ENCODE results near the gene THBS1. TPM values are rescaled to one million over a fixed set of nuclear protein-coding genes. Genes with fewer than 3 reads are reported as not detected.

THBS1 gene
- total RNA-seq, 2 experiments from 2014 or later: 5.4 to 6.0 TPM

DNA sequence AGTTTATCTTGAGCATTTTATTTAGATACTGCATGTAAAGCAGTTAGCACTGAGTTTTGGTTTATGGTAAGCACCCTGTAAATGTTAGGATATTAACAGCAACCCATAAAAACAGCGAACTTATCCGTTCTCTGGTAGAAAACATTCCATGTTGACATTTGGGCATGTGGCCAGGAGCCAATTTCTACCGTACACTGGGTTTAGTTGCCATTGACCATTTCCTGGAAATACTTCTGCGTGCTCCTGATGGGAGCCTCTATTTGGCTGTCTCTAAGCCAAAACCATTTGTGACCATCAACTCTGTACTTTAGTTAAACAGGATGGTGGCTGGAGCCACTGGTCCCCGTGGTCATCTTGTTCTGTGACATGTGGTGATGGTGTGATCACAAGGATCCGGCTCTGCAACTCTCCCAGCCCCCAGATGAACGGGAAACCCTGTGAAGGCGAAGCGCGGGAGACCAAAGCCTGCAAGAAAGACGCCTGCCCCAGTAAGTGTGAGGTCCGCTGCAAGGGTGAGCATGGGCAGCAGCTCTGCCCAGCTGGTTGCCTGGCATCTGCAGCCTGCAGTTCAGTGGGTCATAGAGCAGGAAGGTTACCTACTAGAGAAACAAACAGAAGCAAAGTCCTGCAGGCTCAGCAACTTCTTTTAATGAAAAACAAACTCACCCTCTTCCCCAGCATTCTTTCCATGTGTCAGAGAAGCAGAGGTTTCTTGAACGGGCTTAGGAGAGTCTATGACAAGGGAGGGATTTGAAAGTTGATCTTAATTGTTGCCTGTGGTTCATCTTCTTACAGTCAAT, 7.1 kb downstream of the THBS1 start:
- Mint-ChIP-seq H3K36me3 (no peaks in the 10 kb centered on the region), H3K4me1 (peaks cover 8% of the 10 kb centered on the region), H3K27ac (no peak overlapping the region), H3K27me3 (peaks cover 7% of the 10 kb centered on the region), H3K4me3 (no peak overlapping the region), H3K9me3 (no peaks in the 10 kb centered on the region)
- POLR2A ChIA-PET: no interaction called here
- no peak for DNase-seq
- ATAC-seq (ENCODE audit: low read depth): no peak

DNA sequence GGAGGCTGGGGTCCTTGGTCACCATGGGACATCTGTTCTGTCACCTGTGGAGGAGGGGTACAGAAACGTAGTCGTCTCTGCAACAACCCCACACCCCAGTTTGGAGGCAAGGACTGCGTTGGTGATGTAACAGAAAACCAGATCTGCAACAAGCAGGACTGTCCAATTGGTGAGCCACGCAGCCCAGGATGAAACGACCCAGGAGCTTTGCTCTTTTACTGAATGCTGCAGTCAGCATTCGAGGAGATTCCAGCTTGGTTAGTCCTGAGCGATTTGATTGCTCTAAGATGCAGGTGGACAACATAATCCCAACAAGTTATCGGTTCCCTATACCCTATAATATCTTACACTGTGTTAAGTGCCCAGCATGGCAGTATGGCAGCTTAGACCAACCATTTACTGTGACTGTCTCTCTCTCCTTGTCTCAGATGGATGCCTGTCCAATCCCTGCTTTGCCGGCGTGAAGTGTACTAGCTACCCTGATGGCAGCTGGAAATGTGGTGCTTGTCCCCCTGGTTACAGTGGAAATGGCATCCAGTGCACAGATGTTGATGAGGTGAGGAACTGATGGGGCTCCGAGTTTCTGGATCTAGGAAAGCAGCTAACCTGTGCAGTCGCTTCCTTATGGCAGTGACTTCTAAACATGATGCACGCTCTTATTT, 7.8 kb downstream of the THBS1 start:
- POLR2A ChIA-PET: no interaction called here
- Mint-ChIP-seq H3K27me3 (peaks cover 5% of the 10 kb centered on the region), H3K4me3 (no peak overlapping the region), H3K4me1 (peaks cover 6% of the 10 kb centered on the region), H3K36me3 (no peaks in the 10 kb centered on the region), H3K9me3 (no peaks in the 10 kb centered on the region), H3K27ac (no peak overlapping the region)
- ATAC-seq (ENCODE audit: low read depth): no peak
- no peak for DNase-seq

DNA sequence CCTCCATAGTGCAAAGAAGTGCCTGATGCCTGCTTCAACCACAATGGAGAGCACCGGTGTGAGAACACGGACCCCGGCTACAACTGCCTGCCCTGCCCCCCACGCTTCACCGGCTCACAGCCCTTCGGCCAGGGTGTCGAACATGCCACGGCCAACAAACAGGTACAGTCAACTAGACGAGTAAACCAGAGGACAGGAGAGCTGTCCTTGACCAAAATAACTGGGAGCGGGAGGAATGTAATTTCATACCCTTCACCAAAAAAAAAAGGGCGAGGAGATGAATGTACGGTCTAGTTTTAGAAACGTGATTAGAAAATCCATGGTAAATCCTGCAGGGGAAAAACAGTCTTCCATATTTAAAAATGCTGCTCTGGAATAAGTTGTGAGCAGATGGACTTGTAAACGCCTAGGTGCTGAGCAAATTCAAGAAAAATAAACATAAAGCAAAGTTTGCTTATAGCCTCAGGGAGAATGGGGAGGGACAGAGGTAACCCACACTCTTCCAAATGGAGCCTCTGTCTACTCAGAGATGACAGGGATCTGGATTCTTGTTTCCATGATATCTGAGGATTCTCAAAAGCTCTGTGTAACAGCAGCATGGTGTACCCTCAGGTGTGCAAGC, 8.4 kb downstream of the THBS1 start:
- Mint-ChIP-seq H3K27ac (no peak overlapping the region), H3K4me3 (no peak overlapping the region), H3K36me3 (no peaks in the 10 kb centered on the region), H3K4me1 (peaks cover 8% of the 10 kb centered on the region), H3K9me3 (no peaks in the 10 kb centered on the region), H3K27me3 (peaks cover 5% of the 10 kb centered on the region)
- DNase-seq (no peak), ATAC-seq (ENCODE audit: low read depth) (no peak)
- POLR2A ChIA-PET: no interaction called here

DNA sequence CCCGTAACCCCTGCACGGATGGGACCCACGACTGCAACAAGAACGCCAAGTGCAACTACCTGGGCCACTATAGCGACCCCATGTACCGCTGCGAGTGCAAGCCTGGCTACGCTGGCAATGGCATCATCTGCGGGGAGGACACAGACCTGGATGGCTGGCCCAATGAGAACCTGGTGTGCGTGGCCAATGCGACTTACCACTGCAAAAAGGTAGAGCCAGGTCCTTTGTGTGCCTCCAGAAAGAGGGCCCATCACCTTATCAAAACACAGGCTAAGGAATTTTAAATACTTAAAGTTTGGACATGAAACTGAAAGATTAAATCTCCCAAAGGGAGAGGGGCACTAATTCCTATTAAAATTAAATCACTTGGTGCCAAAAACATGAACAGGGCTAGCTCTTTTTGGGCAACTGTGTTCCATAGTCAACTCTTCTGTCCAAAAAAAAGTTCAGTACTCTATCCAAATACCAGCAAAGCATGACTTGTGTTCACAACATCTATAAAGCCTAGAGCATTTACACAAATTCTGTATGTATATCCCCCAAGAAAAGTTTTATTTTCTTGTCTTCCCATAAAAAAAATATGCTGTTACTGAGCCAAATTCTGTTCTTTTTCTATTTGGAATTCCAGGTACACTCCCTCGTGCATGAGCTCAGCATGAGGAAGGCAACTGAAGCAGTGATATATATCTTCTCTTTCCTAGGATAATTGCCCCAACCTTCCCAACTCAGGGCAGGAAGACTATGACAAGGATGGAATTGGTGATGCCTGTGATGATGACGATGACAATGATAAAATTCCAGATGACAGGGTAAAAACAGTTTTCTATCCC, 9.2 kb downstream of the THBS1 start:
- peaks cover 7% of the 10 kb centered on the region for H3K4me1 Mint-ChIP-seq
- H3K36me3 Mint-ChIP-seq: no peaks in the 10 kb centered on the region
- ATAC-seq (ENCODE audit: low read depth) (no peak), DNase-seq (no peak)
- no peak overlapping the region for H3K27ac Mint-ChIP-seq
- H3K9me3 Mint-ChIP-seq: no peaks in the 10 kb centered on the region
- no peak overlapping the region for H3K4me3 Mint-ChIP-seq
- peaks cover 1% of the 10 kb centered on the region for H3K27me3 Mint-ChIP-seq
- POLR2A ChIA-PET: no interaction called here

DNA sequence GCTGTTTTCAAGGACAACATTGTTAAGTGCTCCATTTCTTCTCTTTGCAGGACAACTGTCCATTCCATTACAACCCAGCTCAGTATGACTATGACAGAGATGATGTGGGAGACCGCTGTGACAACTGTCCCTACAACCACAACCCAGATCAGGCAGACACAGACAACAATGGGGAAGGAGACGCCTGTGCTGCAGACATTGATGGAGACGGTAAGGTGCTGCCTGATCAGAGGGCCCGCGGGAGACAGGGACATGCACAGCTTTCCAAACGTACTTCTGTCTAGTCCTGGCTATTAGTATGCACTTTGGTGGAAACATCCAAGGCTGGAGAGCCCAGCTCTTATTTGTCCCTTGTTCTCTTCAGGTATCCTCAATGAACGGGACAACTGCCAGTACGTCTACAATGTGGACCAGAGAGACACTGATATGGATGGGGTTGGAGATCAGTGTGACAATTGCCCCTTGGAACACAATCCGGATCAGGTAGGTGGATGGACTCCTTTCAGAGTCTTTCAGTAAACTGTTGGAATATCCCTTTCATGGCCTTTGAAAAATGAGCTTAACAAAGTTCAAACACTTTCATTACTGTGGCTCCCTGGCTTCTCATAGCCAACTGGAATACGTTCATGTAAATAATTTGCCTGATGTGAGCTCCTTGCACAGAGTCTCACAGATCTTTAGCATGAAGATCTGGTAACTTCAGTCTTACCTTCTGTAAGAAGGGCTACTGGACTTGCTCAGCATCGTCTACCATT, 10.4 kb downstream of the THBS1 start:
- H3K27me3 Mint-ChIP-seq: no peaks in the 10 kb centered on the region
- POLR2A ChIA-PET: no interaction called here

DNA sequence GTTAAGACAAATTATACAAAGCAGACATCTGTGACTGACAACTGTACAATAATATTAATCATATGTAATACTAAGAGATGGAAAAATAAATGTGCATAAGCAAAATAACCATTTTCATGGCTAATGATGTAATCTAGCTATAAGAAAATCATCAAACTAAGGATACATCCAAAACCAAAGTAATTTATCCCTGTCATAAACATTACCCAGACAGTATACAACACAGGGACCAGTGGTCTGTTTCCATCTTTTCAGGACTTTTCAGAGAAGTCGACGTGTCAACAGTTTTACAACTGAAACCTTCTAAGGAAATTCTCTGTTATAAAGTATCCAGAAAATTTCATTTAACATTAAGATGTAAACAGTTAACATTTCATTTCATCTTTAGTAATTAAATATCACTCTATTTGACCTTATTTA, 11.0 kb downstream of the THBS1 start:
- Mint-ChIP-seq H3K27me3 (no peaks in the 10 kb centered on the region), H3K9me3 (no peaks in the 10 kb centered on the region), H3K4me3 (no peak overlapping the region), H3K4me1 (peaks cover 2% of the 10 kb centered on the region), H3K27ac (no peak overlapping the region), H3K36me3 (no peaks in the 10 kb centered on the region)
- ATAC-seq (ENCODE audit: low read depth) (no peak), DNase-seq (no peak)
- POLR2A ChIA-PET: no interaction called here

More for the DNA sequence above, 10.4 kb downstream of the THBS1 start:
- no peak for DNase-seq
- peaks cover 2% of the 10 kb centered on the region for H3K4me1 Mint-ChIP-seq
- H3K36me3 Mint-ChIP-seq: no peaks in the 10 kb centered on the region
- H3K4me3 Mint-ChIP-seq: no peak overlapping the region
- H3K27ac Mint-ChIP-seq: no peak overlapping the region
- ATAC-seq (ENCODE audit: low read depth): no peak
- no peaks in the 10 kb centered on the region for H3K9me3 Mint-ChIP-seq

DNA sequence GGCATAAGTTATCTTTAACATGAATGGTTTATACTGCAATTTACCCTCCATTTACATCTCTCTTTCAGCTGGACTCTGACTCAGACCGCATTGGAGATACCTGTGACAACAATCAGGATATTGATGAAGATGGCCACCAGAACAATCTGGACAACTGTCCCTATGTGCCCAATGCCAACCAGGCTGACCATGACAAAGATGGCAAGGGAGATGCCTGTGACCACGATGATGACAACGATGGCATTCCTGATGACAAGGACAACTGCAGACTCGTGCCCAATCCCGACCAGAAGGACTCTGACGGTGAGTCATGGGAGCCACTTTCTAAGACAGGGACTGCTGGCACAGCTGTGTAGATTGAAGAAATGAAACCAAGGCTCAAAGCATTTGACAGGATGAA, 11.6 kb downstream of the THBS1 start:
- Mint-ChIP-seq H3K4me3 (no peak overlapping the region), H3K4me1 (peaks cover 2% of the 10 kb centered on the region), H3K27ac (no peak overlapping the region), H3K9me3 (no peaks in the 10 kb centered on the region), H3K36me3 (no peaks in the 10 kb centered on the region), H3K27me3 (peaks cover under 1% of the 10 kb centered on the region)
- DNase-seq (no peak), ATAC-seq (ENCODE audit: low read depth) (no peak)
- POLR2A ChIA-PET: no interaction called here

DNA sequence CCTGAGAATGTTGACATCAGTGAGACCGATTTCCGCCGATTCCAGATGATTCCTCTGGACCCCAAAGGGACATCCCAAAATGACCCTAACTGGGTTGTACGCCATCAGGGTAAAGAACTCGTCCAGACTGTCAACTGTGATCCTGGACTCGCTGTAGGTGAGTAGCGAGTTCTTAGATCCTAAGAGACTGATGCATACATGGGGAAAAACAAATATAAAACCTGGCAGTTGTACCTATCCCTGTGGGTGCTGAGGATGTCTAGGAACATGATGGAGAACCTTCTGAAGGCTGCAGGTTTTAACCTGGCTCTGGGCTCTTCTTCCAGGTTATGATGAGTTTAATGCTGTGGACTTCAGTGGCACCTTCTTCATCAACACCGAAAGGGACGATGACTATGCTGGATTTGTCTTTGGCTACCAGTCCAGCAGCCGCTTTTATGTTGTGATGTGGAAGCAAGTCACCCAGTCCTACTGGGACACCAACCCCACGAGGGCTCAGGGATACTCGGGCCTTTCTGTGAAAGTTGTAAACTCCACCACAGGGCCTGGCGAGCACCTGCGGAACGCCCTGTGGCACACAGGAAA, 12.3 kb downstream of the THBS1 start:
- Mint-ChIP-seq H3K4me1 (peaks cover 2% of the 10 kb centered on the region), H3K4me3 (no peak overlapping the region), H3K9me3 (no peaks in the 10 kb centered on the region), H3K27ac (no peak overlapping the region), H3K36me3 (no peaks in the 10 kb centered on the region), H3K27me3 (peaks cover 3% of the 10 kb centered on the region)
- DNase-seq (no peak), ATAC-seq (ENCODE audit: low read depth) (no peak)
- POLR2A ChIA-PET: no interaction called here

DNA sequence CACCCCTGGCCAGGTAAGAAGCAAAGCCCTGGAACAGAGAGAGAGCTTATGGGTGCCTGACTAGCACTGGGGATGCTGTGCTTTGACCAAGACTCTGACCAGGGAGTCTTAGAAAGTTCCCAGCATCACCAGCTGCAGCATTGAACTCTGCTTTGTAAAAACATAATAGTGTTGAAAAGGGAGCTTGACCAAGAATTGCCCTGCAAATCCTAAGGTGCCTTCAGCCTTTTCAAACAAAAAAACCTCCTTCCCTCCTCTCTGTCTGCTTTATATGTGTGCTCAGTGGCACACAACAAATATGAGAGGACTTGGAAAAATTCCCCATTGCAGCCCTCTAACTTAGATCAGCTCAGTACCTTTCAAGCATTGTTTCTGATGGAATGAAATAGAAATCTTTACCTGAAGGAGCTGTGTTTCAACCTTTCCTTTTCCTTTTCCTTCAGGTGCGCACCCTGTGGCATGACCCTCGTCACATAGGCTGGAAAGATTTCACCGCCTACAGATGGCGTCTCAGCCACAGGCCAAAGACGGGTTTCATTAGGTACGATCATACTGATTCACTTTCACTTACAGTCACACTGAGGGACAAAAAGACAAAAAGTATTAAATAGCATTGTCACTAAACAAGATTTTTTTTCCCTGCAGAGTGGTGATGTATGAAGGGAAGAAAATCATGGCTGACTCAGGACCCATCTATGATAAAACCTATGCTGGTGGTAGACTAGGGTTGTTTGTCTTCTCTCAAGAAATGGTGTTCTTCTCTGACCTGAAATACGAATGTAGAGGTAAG, 13.0 kb downstream of the THBS1 start:
- Mint-ChIP-seq H3K27me3 (peaks cover 3% of the 10 kb centered on the region), H3K4me3 (no peak overlapping the region), H3K9me3 (no peaks in the 10 kb centered on the region), H3K27ac (no peak overlapping the region), H3K36me3 (no peaks in the 10 kb centered on the region), H3K4me1 (peaks cover 2% of the 10 kb centered on the region)
- no peak for ATAC-seq (ENCODE audit: low read depth)
- POLR2A ChIA-PET: no interaction called here
- DNase-seq: no peak

DNA sequence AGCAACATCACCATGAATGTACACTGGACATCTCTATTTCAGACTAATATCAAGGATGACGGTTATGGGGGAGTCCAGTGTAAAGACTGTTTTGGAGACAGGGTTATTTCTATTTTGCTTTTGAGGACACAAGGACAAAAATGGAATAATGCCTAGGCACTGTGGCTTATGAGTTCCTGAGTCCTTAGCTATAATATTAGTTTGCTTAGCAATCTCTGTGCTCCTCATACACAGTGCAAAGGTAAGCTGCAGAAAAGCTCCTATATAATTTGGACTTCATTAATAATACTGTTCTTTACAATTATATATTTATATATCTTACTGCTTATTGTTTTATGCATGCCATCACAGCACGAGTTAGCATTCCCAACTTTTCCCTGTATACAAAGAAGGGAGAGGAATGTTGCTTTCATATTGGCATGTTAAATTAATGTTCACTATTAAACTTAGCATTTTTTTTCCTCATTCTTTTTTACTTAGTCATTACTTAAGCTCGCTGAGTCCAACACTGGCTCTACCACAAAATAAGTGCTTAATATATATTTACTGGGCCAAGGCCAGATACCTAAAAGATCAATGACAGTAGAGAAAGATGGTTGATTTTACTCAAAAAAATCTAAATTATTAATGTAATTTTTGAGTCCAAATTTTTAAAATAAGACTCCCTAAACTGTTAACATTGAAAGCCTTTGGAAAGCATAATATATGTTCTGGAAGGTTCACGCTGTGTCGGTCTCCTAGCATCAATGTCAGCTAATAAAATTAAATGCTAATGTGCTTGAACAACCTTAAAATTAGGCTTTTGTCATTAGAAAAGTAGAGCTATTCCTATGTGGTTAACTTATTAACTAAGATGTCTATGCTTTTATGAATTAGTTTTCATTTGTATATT, 13.8 kb downstream of the THBS1 start:
- Mint-ChIP-seq H3K27me3 (peaks cover 3% of the 10 kb centered on the region), H3K4me3 (no peak overlapping the region), H3K9me3 (no peaks in the 10 kb centered on the region), H3K36me3 (no peaks in the 10 kb centered on the region), H3K4me1 (peaks cover 2% of the 10 kb centered on the region), H3K27ac (no peak overlapping the region)
- POLR2A ChIA-PET: no interaction called here
- DNase-seq: no peak
- no peak for ATAC-seq (ENCODE audit: low read depth)

DNA sequence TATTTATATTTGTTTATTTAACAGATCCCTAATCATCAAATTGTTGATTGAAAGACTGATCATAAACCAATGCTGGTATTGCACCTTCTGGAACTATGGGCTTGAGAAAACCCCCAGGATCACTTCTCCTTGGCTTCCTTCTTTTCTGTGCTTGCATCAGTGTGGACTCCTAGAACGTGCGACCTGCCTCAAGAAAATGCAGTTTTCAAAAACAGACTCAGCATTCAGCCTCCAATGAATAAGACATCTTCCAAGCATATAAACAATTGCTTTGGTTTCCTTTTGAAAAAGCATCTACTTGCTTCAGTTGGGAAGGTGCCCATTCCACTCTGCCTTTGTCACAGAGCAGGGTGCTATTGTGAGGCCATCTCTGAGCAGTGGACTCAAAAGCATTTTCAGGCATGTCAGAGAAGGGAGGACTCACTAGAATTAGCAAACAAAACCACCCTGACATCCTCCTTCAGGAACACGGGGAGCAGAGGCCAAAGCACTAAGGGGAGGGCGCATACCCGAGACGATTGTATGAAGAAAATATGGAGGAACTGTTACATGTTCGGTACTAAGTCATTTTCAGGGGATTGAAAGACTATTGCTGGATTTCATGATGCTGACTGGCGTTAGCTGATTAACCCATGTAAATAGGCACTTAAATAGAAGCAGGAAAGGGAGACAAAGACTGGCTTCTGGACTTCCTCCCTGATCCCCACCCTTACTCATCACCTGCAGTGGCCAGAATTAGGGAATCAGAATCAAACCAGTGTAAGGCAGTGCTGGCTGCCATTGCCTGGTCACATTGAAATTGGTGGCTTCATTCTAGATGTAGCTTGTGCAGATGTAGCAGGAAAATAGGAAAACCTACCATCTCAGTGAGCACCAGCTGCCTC, 14.7 kb downstream of the THBS1 start:
- H3K9me3 Mint-ChIP-seq: no peaks in the 10 kb centered on the region
- ATAC-seq (ENCODE audit: low read depth) (no peak), DNase-seq (no peak)
- POLR2A ChIA-PET: no interaction called here
- no peak overlapping the region for H3K27ac Mint-ChIP-seq
- H3K36me3 Mint-ChIP-seq: no peaks in the 10 kb centered on the region
- H3K4me3 Mint-ChIP-seq: no peak overlapping the region
- peaks cover 2% of the 10 kb centered on the region for H3K4me1 Mint-ChIP-seq
- H3K27me3 Mint-ChIP-seq: peaks cover 3% of the 10 kb centered on the region
